Cerebellar cortex (tissue), 1 donor: ENCODE results near the gene HS3ST1.
"Not testable (repeated sequence)": the region's sequence is repeated elsewhere in the genome, so short reads cannot be mapped to it uniquely, and the experiment has no call there.

Source experiments
- DNase-seq: peaks from one replicate; pipeline ENCODE4 v3.0.0-alpha.2; 2015; ENCODE audit warnings: low spot score

Gene HS3ST1

DNA sequence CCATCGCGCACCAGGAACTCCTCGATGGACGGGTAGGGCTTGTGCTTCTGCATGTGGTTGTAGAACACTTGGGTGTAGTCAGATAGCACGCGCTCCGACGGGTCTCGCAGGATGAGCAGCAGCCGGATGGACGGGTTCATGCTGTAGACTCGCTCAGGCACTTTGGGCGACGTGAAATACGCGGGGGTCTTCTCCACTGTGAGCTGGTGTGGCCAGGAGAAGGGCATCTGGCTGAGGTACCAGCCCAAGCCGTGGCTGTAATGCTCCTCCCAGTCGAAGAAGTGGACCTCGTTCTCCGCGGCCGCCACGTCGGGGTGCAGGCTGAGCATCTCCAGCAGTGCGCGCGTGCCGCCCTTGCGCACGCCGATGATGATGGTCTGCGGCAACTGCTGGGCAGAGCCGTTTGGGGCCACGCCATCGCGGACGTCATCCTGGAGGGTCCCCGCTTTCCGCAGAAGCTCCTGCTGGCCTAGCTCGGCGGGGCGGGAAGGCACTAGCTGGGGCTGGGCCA, 29.2 kb downstream of the HS3ST1 start:
- DNase-seq = no peak

DNA sequence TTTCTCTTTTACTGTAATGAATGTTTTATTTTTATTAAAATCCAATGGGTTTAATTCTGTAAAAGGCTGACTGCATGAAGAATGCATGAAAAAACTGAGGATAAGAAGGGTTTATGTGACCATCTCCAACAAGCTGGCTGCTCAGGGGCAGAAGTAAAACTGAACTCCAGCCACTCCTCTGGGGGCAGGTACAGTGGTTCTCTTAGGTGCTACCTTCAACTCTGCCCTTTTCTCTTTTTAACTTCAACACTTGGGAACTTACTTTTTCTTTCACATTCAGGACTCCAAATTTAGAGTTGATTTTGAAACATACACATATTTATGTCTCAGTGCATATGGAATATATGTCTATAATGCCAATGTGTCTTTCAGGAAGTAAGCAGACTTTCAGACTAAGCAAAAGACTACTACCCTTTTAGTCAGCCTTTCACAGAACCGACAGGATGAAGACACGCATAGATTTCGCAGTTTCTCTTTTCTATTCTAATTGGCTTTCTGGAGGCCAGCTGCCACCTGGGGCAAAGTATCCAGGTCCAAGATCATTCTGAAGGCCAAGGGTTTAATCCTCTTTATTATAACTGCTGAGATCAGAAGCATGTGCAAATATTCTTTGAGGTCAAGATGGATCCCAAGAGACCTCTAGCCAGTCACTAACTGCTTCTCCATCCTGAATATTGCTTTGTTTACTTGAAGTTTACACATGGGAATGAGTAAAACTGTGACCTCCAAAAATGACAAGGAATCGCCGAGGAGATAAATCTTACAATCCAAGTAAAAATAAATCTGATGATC, 30.7 kb downstream of the HS3ST1 start:
- DNase-seq = no peak

DNA sequence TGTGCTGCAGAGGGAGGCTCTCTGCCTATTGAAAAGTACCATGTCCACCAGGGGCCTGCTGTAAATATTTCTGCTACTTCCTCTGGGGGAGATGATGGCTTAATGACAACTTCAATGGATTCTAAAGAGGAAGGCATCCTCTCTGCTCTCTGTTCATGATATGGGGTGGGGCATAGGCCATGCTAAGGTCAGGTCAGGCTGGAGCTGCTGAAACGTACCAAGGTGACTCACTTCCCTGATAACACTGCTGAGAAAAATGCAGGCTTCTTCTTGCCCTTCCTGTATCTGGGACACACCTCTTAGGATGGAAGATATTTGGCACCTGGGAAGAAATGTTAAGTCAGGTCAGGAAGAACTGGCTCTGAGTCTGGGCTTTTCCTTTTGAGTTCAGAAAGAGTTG, 31.5 kb downstream of the HS3ST1 start:
- no peak for DNase-seq

DNA sequence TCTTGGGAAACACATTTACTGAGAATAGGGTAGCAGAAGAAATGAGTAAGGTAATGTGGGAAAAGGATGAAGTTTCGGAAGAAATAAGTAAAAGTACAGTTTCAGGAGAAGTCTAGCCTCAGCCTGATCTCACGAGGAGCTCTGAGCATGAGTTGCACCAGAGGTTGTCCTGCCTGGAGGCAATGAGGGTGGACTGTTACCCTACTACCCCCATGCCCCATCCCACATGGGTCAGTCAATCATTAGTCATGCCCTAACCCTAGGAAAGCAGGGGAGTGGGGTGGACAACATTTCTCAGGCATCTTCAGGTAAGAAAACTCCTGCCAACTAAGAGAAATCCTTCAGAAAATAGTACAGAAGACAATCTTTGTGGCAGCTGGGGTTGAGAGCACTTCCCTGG, 35.1 kb downstream of the HS3ST1 start:
- no peak for DNase-seq

DNA sequence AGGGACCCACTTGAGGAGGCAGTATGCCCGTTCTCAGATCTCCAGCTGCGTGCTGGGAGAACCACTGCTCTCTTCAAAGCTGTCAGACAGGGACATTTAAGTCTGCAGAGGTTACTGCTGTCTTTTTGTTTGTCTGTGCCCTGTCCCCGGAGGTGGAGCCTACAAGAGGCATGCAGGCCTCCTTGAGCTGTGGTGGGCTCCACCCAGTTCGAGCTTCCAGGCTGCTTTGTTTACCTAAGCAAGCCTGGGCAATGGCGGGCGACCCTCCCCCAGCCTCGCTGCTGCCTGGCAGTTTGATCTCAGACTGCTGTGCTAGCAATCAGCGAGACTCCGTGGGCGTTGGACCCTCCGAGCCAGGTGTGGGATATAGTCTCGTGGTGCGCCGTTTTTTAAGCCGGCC, 44.6 kb downstream of the HS3ST1 start:
- not testable (repeated sequence) for DNase-seq

DNA sequence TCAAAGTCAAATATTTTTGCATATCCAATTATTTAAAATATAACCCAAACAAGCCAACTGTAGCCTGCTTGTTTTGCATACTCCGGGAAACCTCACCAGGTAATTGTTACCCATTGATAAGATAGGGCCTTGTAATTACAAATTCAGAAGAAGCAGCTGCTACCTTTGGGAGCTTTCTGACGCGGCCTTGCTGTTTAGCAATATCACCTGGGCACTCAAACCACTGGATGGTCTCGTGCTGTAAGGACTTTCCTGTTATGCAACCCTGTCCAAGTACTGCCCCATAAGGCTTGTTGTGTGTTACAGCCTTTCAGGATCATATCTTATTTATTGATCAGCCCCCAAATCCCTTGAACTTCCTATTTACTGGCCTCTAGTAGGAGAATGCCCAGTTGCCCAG, 52.1 kb downstream of the HS3ST1 start:
- no peak for DNase-seq

DNA sequence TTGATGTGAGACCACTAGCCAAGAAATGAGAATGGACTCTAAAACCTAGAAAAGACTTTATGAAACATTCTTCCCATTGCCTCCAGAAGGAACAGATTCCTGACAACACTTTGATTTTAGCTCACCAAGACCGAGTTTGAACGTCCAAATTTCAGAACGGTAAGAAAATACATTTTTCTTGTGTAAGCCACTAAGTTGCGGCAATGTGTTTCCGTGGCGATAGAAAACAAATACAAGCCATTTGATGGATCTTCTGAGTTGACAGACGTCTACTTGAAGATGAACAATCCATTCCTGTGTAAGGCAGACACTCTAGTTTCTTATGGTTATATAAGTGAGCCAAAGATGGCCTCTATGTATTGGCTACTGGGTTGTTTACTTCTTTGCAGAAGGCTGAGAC, 52.5 kb downstream of the HS3ST1 start:
- no peak for DNase-seq

DNA sequence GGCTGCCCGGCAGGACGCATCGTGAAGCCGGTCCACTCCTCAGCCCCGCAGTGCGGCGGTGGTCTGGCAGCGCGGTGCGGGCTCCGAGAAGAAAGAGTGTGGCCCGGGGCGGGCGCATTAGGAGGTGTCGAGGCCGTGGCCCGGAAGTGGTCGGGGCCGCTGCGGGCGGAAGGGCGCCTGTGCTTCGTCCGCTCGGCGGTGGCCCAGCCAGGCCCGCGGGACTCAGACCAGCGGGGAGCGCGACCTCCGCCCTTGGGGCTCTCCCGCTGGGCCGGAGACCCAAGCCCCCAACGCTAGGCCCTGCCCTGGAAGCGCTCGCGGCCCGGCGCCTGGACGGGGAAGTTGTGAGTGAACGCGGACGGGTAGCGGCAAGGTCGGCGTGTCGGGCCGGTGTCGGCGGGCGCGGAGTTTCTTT, 60.0 kb downstream of the HS3ST1 start:
- DNase-seq = no peak

DNA sequence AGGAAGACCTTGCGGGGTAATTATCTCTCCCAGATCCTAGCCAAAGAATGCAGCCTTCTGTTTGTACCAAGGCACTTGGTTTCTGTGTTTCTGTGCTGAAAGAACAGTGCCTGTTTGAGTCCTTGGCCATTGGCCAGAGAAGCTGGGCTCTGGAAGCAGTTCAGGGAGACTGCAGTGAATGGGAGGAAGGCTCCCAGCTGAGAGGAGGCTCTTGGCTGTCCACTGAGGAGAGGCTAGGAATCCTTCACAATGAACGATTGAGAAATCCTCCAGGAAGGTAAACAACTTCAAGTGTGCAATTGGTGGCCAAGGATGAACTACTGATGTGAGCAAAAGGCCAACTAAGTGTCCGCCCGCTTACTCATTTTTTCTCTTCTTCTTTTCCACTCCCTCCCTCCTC, 61.3 kb downstream of the HS3ST1 start:
- peak; percentile 93 for DNase-seq

DNA sequence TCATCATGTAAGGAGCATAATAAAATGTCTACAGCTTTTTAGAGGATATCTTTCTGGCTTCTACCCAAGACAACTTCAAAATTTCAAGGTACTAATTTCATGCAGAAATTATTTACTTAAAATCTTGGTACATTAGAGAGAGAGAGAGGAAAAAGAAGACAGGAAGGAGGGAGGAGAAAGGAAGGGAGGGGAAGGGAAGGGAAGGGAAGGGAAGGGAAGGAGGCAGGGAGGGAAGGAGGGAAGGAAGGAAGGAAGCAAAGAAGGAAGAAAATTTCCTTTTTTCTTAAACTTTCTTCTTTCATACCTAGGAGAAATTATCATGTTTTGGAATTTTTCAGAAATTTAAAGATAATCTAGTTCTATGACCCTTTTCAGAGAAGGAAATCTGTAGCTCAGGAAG, 61.8 kb downstream of the HS3ST1 start:
- no peak for DNase-seq

DNA sequence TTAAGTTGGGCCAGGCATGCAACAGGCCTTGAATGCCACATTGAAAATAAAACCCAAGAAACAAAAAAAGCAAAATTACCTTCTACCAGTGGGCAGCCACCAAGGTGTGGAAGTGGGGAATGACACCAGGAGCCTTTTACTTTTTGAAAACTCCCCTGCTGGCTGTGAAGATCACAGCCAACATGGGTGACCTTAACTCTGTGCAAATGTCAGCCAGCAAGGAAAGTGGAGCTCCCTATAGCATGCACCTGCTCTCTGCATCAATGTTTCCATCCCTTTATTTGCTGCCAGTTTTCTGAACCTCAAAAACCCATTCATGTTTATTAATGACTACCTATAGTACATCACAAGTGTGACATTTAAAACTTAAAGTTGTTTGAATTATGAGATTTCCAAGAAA, 63.7 kb downstream of the HS3ST1 start:
- DNase-seq = no peak

DNA sequence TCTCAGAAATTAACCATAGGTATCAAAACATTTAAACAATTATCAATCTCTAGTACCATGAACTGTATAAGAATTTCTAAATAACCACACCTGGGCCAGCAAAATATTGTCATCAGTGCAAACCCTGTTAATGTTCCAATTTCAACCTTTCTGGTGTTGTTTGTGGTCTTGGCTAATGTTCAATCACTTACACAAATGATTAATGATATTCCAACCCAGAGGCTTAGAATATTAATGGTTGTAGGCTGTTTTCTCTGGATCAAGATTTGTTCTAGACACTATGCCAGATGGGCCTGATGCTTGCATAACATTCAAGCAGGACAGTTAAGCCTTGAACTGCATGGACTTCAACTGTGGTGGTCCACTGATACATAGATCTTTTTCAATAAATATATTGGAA, 69.1 kb downstream of the HS3ST1 start:
- DNase-seq = no peak

DNA sequence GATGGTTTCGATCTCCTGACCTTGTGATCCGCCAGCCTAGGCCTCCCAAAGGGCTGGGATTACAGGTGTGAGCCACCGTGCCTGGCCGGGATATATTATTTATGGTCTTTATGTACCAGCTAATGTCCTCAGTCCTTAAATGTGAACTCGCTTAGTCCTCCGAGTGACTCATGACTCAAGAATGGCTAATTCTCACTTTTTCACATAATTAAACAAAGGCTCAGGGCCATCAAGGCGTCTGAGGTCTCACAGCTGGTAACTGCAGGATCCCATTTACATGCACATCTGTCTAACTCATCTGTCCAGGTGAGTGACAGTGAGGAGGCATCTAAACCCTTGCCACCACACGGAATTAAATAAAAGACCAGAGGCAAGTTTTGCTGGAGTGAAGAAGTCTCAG, 73.5 kb downstream of the HS3ST1 start:
- DNase-seq = no peak

DNA sequence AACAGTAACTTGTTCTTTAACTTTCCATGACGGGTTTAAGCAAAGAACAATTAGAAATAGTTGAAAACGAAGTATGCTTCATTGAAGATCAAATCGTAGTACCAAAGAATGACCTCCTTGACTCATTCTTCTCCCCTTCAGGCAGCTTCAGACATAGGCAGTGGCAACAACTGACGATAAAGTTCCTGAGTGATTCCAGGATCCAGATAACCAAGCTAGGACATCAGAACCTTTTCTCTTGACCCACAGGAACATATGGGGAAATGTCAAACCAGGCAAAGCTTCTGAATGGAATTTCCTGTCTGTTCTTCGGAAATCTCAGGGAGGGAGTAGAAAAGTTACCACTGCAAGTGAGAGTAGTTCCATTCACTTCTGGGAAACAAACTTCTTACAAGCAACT, 74.2 kb downstream of the HS3ST1 start:
- DNase-seq = no peak

DNA sequence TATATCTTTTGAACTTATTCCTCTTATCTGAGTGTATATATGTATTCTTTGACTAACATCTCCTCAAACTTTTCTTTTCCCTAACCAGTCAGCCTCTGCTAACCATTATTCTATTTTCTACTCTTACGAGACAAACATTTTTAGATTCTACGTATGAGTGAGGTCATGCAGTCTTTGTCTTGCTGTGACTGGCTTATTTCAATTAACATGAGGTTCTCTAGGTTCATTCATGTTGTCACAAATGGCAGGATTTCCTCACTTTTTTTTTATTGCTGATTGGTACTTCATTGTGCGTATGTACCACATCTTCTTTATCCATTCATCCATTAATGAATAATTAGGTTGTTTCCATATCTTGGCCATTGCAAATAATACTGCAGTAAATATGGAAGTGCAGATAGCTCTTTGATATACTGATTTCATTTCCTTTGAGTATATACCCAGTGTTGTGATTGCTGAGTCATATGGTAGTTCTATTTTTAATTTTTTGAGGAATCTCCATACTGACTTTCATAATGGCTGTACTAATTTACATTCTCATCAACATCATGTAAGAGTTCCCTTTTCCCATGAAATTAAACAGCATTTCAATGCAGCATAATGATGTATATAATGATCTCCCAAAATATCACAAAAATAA, 80.1 kb downstream of the HS3ST1 start:
- DNase-seq = no peak

DNA sequence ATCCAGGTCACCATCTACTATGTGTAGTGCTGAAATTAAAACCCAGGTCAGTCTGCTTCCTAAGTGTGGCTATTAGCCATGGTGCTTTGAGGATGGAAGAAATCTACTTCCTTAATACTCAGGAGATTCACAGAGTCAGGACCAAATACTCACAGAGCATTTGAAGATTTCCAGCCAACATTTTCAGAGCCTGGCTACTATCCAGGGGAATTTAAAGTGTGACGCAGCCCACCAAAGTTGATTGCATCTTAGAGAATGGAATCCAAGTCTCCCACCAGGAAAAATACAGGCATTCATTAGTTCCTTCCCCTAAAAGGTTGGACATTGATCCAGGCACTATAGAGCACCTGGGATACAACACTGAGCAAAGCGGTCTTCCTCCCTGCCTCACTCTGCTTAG, 83.8 kb downstream of the HS3ST1 start:
- no peak for DNase-seq

DNA sequence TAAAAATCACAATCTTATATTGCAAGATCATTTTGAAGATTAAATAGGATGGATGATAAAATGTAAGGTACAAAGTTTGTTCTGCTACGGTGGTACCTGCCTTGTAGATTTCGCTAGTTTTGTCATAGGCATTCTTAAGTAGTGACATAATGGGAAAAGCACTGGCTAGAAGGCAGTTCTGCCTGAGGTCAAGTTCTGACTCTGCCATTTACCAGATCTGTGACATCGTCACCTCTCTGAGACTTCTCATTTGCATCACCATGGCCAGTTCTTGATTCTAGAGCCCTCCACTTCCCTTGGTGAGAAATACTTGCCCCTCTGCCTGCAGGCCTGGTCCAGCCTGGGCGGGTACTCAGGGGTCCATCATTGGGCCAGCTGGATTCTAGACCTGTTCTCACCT, 85.2 kb downstream of the HS3ST1 start:
- DNase-seq = no peak
